ENCODE data around the gene SPARC.
"Not testable (repeated sequence)": the region's sequence is repeated elsewhere in the genome, so short reads cannot be mapped to it uniquely, and the experiment has no call there.

Gene SPARC, protein sequence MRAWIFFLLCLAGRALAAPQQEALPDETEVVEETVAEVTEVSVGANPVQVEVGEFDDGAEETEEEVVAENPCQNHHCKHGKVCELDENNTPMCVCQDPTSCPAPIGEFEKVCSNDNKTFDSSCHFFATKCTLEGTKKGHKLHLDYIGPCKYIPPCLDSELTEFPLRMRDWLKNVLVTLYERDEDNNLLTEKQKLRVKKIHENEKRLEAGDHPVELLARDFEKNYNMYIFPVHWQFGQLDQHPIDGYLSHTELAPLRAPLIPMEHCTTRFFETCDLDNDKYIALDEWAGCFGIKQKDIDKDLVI

DNA sequence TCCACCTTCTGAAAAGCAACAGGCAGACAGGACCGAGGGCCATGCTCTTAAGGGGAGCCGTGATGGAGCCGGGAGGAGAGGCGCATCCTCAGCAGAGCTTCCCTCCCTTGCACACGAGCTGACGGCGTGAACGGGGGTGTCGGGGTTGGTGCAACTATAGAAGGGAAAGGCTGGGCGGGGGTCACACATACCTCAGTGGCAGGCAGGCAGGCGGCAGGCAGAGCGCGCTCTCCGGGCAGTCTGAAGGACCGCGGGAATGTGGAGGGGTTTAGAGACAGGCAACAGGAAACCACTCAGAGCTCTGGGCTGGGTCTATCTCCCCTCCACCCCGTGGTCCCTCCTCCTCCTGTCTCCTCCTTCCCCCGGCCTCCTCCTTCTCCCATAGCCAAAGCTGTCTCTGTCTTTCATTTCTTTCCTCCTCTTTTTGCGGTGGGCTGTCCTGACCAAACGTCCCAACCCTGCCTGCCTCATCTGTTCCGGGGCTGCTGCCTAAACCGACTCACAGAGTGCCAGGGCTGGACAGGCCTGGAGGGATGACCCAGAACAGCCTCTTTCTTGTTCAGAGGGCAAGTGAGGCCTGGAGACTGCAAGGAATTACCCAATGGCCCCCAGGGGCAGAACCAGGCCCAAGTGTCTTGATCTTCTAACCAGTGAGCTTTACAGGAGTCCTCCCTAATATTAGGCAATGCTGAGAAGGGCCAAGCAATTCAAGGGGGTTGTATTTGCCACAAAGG, at the start of gene SPARC:
Gene SPARC (minus strand): TSS at position 242 of the 734 bp plus-strand sequence. CDS start 10,727 bp downstream, outside the sequence.
- peak; percentile 83 for DNase-seq (ENCODE audit: low read depth)

GRCh38 chr5:151735646-151736045, 48.9 kb upstream of the SPARC start:
- no peak for DNase-seq (ENCODE audit: low read depth)

GRCh38 chr5:151734064-151734408, 47.3 kb upstream of the SPARC start:
- DNase-seq (ENCODE audit: low read depth), result no peak

DNA sequence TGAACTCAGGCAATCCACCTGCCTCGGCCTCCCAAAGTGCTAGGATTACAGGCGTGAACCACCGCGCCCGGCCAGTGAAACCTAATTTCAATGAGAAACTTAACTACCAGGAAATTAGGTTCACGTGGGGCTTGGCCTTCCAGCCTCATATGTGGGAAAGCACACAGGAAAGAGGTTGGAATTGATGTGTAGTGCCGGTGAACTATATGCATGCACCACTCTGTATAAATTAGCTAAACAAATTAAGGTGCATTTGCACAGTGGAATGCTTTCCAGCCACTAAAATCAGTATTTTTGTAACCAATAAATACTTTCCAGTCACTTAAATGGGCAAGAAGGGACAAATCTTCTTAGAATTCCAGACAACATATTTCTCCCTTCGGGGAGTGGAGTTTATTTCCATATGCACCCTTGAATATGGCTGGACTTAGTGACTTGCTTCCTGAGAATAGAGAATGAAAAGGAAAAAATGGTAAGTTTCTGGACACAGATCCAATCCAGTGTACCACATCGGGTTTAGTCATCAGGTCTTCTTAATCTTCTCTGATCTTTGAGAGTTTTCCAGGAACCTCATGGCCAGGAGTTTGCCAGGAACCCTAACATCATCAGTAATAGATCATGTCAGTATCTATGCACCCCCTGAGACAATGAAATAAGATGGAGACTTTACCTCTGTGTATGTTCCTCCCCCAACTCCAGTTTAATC, 46.8 kb upstream of the SPARC start:
- no peak for DNase-seq (ENCODE audit: low read depth)

DNA sequence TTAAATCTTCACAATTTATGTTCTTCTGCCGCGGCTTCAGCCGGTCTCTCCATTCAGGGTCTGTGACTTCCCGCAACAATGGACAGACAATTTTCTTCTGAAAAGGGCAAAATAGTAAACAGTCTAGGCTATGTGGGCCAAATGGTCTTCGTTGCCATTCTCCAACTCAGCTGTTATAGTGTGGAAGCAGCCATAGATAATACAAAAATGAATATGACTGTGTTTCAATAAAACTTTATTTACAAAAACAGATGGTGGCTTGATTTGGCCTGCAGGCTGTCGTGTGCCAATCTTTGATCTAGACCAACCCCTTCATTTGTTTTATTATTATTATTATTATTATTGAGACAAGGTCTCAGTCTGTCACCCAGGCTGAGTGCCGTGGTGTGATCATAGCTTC, 43.7 kb upstream of the SPARC start:
- DNase-seq (ENCODE audit: low read depth), result no peak

GRCh38 chr5:151729597-151729996, 42.9 kb upstream of the SPARC start:
- DNase-seq (ENCODE audit: low read depth), result not testable (repeated sequence)

- no peak for DNase-seq (ENCODE audit: low read depth)
These were observed 37.6 kb upstream of the SPARC start for GRCh38 chr5:151724360-151724759.

- DNase-seq (ENCODE audit: low read depth), result no peak
These were observed 35.8 kb upstream of the SPARC start for GRCh38 chr5:151722546-151722945.

GRCh38 chr5:151721812-151722391, 35.2 kb upstream of the SPARC start:
- no peak for DNase-seq (ENCODE audit: low read depth)

GRCh38 chr5:151721087-151721646, 34.5 kb upstream of the SPARC start:
- no peak for DNase-seq (ENCODE audit: low read depth)

DNA sequence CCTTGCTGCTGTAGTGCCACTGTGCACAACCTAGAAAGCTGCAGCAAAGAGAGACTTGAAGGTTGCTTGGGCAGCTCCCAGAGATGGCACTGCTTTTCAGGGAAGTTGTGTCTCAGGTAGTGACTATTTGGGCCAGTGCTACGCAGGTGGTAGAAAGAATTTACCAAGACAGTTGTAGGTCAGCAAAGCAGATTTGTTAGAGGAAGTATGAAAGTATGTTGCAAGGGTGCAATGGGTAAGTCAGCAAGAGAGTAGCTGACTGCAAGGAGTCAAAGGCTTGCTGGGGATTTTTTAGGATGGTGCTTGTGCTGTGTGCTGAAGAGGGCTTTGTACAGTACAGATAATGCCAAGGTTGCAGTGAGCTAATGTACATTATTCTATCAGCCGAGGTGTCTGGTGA, 33.5 kb upstream of the SPARC start:
- no peak for DNase-seq (ENCODE audit: low read depth)

DNA sequence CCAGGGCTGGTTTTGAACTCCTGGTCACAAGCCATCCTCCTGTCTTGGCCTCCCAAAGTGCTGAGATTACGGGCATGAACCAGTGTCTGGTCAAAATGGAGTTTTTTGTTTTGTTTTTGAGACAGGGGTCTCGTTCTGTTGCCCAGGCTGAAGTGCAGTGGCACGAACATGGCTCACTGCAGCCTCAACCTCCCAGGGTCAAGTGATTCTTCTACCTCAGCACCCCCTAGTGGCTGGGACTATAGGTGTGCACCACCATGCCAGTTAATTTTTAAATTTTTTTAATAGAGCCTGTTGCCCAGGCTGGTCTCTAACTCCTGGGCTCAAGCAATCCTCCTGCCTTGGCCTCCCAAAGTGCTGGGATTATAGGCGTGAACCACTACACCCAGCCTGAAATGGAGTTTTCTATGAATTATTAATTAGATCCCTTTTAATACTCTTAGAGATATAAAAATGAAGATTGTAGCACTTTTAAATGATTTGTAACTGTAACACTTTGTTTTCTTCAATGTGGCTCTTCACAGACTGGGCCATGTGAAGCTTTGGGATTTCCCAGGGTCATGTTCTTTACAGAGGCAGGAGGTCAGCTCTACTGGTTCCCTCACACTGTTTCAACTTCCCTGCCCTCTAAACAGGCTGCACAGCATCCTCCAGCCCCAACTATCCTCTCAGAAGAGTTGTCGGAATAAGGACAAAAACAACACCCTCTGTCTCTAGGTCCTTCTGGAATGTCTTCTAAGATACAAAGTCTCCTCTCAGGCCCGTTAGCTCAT, 32.7 kb upstream of the SPARC start:
- no peak for DNase-seq (ENCODE audit: low read depth)

DNA sequence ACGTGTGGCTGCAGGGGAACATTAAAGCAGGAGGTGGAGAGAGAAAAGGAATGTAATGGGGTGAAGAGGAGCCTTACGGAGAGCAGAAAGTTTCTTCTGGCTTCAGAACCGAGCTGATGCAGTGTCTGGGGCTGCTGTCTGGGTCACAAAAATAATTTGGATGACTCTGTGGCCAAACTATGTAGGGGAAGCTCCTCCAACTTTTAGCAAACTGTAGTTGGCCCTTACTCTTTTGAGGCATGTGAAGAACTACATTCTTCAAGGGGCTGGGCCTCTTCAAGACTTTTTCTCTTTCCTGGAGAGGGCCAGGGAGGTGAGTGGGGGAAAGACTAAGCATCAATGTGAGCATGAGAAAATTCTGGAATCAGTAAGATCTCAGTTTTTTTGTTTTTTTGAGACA, 31.9 kb upstream of the SPARC start:
- no peak for DNase-seq (ENCODE audit: low read depth)

GRCh38 chr5:151718153-151718552, 31.4 kb upstream of the SPARC start:
- no peak for DNase-seq (ENCODE audit: low read depth)

- no peak for DNase-seq (ENCODE audit: low read depth)
These were observed 30.7 kb upstream of the SPARC start for GRCh38 chr5:151717416-151717815.

DNA sequence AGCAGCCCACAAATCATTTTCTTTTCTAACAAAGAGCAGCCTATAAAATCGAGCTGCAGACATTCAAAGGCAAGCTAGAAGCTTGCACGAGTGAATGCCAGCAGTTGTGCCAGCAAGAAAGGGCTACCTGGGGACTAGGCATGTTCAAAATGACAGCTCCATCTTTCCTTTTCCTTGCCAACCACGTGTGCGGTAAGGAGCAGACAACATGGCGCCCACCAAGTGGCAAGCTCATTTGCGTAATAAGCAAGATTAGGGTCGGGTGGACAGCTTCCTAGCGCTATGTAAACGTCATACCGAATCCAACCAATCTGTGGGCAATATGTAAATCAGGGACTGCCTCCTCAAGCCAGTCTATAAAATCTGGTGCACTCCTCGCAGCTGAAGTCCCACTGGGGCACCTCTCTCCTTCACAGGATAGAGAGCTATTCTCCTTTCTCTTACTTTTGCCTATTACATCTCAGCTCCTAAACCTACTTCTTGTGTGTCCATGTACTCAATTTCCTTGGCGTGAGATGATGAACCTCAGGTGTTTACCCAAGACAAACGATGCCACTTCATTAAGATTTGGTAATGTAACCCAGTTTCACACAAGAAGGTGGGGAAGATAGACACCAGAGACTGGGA, 22.5 kb upstream of the SPARC start:
- DNase-seq (ENCODE audit: low read depth), result no peak

DNA sequence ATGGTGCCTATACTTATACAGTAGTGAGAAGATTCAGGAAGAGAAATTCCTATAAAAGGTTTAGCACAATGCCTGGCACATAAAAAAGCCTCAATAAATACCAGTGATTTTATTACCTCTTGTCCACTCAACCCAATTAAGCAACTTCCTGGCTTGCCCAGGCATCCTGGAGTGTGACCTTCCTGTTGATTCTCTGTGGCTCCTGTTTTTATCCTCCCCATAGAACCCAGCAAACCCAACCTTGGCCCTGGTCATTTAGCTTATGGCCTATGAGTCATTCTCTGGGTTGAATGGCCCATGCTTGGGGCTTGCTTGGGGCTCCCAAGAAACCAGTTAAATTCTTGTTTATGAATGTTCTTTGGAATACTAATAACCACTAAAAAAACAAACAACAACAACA, 21.4 kb upstream of the SPARC start:
- DNase-seq (ENCODE audit: low read depth), result no peak

DNA sequence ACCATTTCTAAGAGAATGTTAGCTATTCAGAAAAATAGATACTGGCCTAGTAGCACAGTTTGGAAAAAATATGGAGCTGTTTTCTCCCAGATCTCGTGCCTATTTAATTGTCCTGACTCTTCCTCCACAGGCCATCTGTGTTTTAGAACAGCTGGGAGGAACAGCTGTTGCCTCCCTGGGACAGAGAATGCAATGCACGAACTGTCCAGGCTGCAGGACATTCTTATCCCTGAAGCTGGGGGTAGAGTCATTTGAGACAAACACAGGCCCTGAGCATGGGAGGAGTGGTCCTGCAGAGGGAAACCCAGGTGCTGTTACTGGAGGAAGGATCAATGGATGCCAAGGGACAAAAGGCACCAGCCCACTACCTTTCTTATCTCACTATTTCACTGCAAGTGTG, 20.9 kb upstream of the SPARC start:
- no peak for DNase-seq (ENCODE audit: low read depth)

GRCh38 chr5:151706906-151707305, 20.2 kb upstream of the SPARC start:
- no peak for DNase-seq (ENCODE audit: low read depth)

GRCh38 chr5:151703780-151704179, 17.1 kb upstream of the SPARC start:
- DNase-seq (ENCODE audit: low read depth), result no peak

DNA sequence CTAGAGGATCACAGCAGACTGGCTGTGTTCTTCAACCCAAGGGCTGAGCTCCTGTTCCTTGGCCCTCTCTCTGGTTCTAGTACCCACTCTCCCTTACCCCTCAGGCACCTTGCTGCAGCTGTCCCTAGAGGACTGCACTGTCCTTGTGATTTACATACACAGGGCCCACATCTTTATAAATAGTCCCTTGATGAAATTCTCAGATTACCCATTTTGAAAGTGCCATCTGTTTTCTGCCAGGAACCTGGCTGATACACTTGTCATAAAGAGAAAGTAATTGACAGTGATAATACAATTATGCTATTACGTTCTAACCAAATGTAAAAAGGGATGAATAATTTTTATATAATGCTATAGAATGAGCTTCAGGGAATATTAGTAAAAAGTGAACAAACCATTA, 16.5 kb upstream of the SPARC start:
- DNase-seq (ENCODE audit: low read depth), result no peak

Measured in non-pigmented ciliary epithelial cell (primary cell).